GM12878 (cell line): ENCODE results near the gene AGAP4. TPM values are rescaled to one million over a fixed set of nuclear protein-coding genes. Genes with fewer than 3 reads are reported as not detected.

Source experiments
- ATAC-seq: fragments of 200-7000 bp; cut with Tn5 transposase; 3 replicates; pipeline ENCODE4 v1.9.1; 2020; ENCODE audit warnings: mild to moderate bottlenecking, moderate library complexity
- BruUV-seq: library from RNA; stranded (reverse); fragments of 400-500 nt; replicated peaks from 2 replicates; lab custom pipeline; 2021; lab: Mats Ljungman, UMichigan
- CTCF ChIA-PET: fragments of 300-600 bp; sonication (Branson Sonifier 250); formaldehyde crosslinking; extraction: SDS; loops from one replicate; lab custom pipeline; 2021; ENCODE audit warnings: inconsistent platforms; lab: Yijun Ruan, JAX
- POLR2A ChIA-PET: fragments of 350-600 bp; formaldehyde crosslinking; extraction: SDS; loops from one replicate; lab custom pipeline; 2021; ENCODE audit warnings: inconsistent platforms; lab: Charles Lee
- RAD21 ChIA-PET: fragments of 300-600 bp; sonication (Branson Sonifier 250); formaldehyde crosslinking; loops from one replicate; lab custom pipeline; 2023; ENCODE audit warnings: antibody characterized with exemption; ENCODE audit not compliant: unreplicated experiment; lab: Charles Lee
- SMC1A ChIA-PET: fragments of 300-600 bp; sonication (Branson Sonifier 250); formaldehyde crosslinking; loops from one replicate; lab custom pipeline; 2023; ENCODE audit not compliant: unreplicated experiment, uncharacterized antibody; lab: Charles Lee
- DNase-seq: peaks from one replicate; pipeline ENCODE4 v3.0.0-alpha.2; 2011; ENCODE audit warnings: low read depth, low spot score
- FAIRE-seq: peaks from 3 replicates; lab custom pipeline; 2011; peaks lifted over from hg19 to GRCh38; lab: Jason Lieb, UNC
- H2AFZ ChIP-seq: 2 replicates; pipeline ENCODE4 v1.6.0; 2011; ENCODE audit warnings: low read depth, low read length, control low read depth; ENCODE audit not compliant: control insufficient read depth
- H3K27ac ChIP-seq: 2 replicates; pipeline ENCODE4 v1.5.1; 2011; ENCODE audit warnings: control low read depth; ENCODE audit not compliant: control insufficient read depth, insufficient read depth
- H3K27me3 ChIP-seq, 2 experiments: replicated peaks in 1 of 2; 2 replicates each; pipeline versions ENCODE4 v1.6.0 to v1.6.1; 2011; ENCODE audit warnings: low read length in 1 of 2; ENCODE audit not compliant: control insufficient read depth in 2 of 2, insufficient read depth in 2 of 2
- H3K36me3 ChIP-seq, 2 experiments: 2 replicates each; pipeline ENCODE4 v1.5.1; 2011; ENCODE audit warnings: low read length in 1 of 2; ENCODE audit not compliant: control insufficient read depth in 2 of 2, insufficient read depth in 2 of 2
- H3K4me1 ChIP-seq: 2 replicates; pipeline ENCODE4 v1.6.1; 2011; ENCODE audit warnings: mild to moderate bottlenecking, low read length, moderate library complexity, mixed read lengths; ENCODE audit not compliant: control insufficient read depth, insufficient read depth
- H3K4me2 ChIP-seq: 2 replicates; pipeline ENCODE4 v1.6.0; 2011; ENCODE audit warnings: control low read depth; ENCODE audit not compliant: control insufficient read depth, insufficient read depth
- H3K4me3 ChIP-seq: fragments of 200-600 bp; sonication (generic); 2 replicates; pipeline ENCODE4 v1.5.1; 2016
- H3K79me2 ChIP-seq: 2 replicates; pipeline ENCODE4 v1.6.0; 2011; ENCODE audit warnings: low read length; ENCODE audit not compliant: control insufficient read depth, insufficient read depth
- H3K9ac ChIP-seq: 2 replicates; pipeline ENCODE4 v1.8.0; 2011; ENCODE audit warnings: low read length, control low read depth, mixed read lengths; ENCODE audit not compliant: control insufficient read depth, insufficient read depth
- H3K9me3 ChIP-seq: replicated peaks from 3 replicates; pipeline ENCODE4 v1.5.1; 2011; ENCODE audit warnings: mild to moderate bottlenecking, low read length; ENCODE audit not compliant: control insufficient read depth, insufficient read depth
- H4K20me1 ChIP-seq: 2 replicates; pipeline ENCODE4 v1.6.0; 2011; ENCODE audit not compliant: control insufficient read depth, insufficient read depth
- BRCA1 ChIP-seq: IDR thresholded peaks from 2 replicates; pipeline ENCODE4 v1.6.1; 2011; ENCODE audit warnings: low read depth, low read length, improper control_type of control experiment
- CHD2 ChIP-seq: IDR thresholded peaks from 2 replicates; pipeline ENCODE4 v1.6.1; 2011; ENCODE audit warnings: low read depth, low read length, improper control_type of control experiment, borderline replicate concordance
- CUX1 ChIP-seq: IDR thresholded peaks from 2 replicates; pipeline ENCODE4 v1.6.1; 2012; ENCODE audit warnings: improper control_type of control experiment, low read depth, low read length; ENCODE audit not compliant: insufficient replicate concordance
- FOS ChIP-seq: IDR thresholded peaks from 3 replicates; pipeline ENCODE4 v1.6.1; 2011; ENCODE audit warnings: borderline replicate concordance; ENCODE audit not compliant: insufficient read length; ENCODE audit errors: extremely low read depth
- IRF5 ChIP-seq: fragments of 450-650 bp; IDR thresholded peaks from 2 replicates; pipeline ENCODE4 v1.6.1; 2017; ENCODE audit warnings: borderline replicate concordance
- NRF1 ChIP-seq: conservative IDR thresholded peaks from 2 replicates; pipeline ENCODE4 v1.6.1; 2011; ENCODE audit warnings: mild to moderate bottlenecking, low read depth, low read length, improper control_type of control experiment
- PML ChIP-seq: IDR thresholded peaks from 2 replicates; pipeline ENCODE4 v1.6.1; 2012; ENCODE audit warnings: low read length, inconsistent platforms
- RCOR1 ChIP-seq: conservative IDR thresholded peaks from 2 replicates; pipeline ENCODE4 v1.6.1; 2012; ENCODE audit warnings: low read depth, low read length, improper control_type of control experiment
- REST ChIP-seq: IDR thresholded peaks from 2 replicates; pipeline ENCODE4 v1.6.1; 2012; ENCODE audit warnings: mild to moderate bottlenecking, low read depth, low read length
- SMARCA5 ChIP-seq: fragments of 450-650 bp; IDR thresholded peaks from 2 replicates; pipeline ENCODE4 v1.6.1; 2017; ENCODE audit warnings: mild to moderate bottlenecking
- ZBTB33 ChIP-seq: fragments of 450-650 bp; IDR thresholded peaks from 2 replicates; pipeline ENCODE4 v1.6.1; 2017; ENCODE audit warnings: mild to moderate bottlenecking
- WGBS: methylation state at CpG from one replicate; pipeline ENCODE4 v1.1.6; 2016; ENCODE audit warnings: low lambda C conversion rate; ENCODE audit not compliant: insufficient replicate concordance, insufficient coverage; ENCODE audit errors: missing lambda C conversion rate; 5-methylcytosine and 5-hydroxymethylcytosine counted together
- in situ Hi-C: fragments of 300-500 bp; cut with MboI; formaldehyde crosslinking; loops from 9 replicates; pipeline ENCODE4 v1.14.3; 2018; ENCODE audit warnings: mixed read lengths
- intact Hi-C: fragments of 100-400 bp; cut with micrococcal nuclease; formaldehyde crosslinking; loops from one replicate; pipeline ENCODE4 v1.14.2; 2022; ENCODE audit not compliant: unreplicated experiment
- polyA plus RNA-seq, 11 experiments: library from polyadenylated mRNA; depleted of rRNA in 4 of 11; unstranded in 6 of 11; stranded (reverse) in 5 of 11; fragments of >200 nt; fragmentation: Nextera tagmentation in 4 of 11; fragmentation: Illumina TruSeq in 1 of 11; extraction: Ambion mirVana in 4 of 11; extraction: Trizol in 1 of 11; gene quantifications; 1 replicate in 1 of 11; 2 replicates in 10 of 11; pipeline versions ENCODE4 v1.2.1 to v1.2.3, GENCODE V29; 2011 to 2016; ENCODE audit warnings: inconsistent platforms in 2 of 11, missing spikeins in 2 of 11, low read depth in 1 of 11
- total RNA-seq, 4 experiments: library from RNA; depleted of rRNA in 3 of 4; stranded (reverse); fragments of >200 nt in 3 of 4; fragmentation: Illumina TruSeq in 1 of 4; extraction: Trizol in 1 of 4; gene quantifications; 2 replicates each; pipeline versions ENCODE4 v1.2.1 to v1.2.3, GENCODE V29; 2013 to 2021

Gene AGAP4
- total and polyA plus RNA-seq, 10 of the 15 experiments (the other 5 are each of a cell fraction or from before 2014, with no cell fraction given), result 1.2 to 16.2 (median 8.9) TPM

- no peak for TF ChIP-seq IRF5
- TF ChIP-seq, all 136 proteins: peak for 0
Observed at GRCh38 chr10:45819552-45819951, 27.7 kb downstream of the AGAP4 start (continued).

- intact Hi-C loops, result no loop called here
- no TSS peak for BruUV-seq
- TF ChIP-seq CHD2 (no peak), SMARCA5 (no peak), FOS (no peak), ZBTB33 (no peak), RCOR1 (no peak), CUX1 (no peak), NRF1 (no peak), REST (no peak), BRCA1 (no peak), PML (no peak)
Observed at GRCh38 chr10:45817912-45818311, 29.4 kb downstream of the AGAP4 start.

More at GRCh38 chr10:45817912-45818311, 29.4 kb downstream of the AGAP4 start:
- ATAC-seq (no peak), DNase-seq (no peak), FAIRE-seq (no peak)
- no peaks in the 10 kb centered on the region for H3K4me1 ChIP-seq
- CTCF ChIA-PET, result no interaction called here
- SMC1A ChIA-PET, result no interaction called here
- H3K4me3 ChIP-seq, result no peak overlapping the region
- RAD21 ChIA-PET, result no interaction called here
- in situ Hi-C loops, result no loop called here
- no peaks in the 10 kb centered on the region for H3K9me3 ChIP-seq
- no peaks in the 10 kb centered on the region for H3K79me2 ChIP-seq
- H3K27me3 ChIP-seq, result no peaks in the 10 kb centered on the region
- POLR2A ChIA-PET, result no interaction called here
- no peak overlapping the region for H3K4me2 ChIP-seq
- no peak overlapping the region for H3K9ac ChIP-seq
- no peak overlapping the region for H3K27ac ChIP-seq
- no peaks in the 10 kb centered on the region for H3K36me3 ChIP-seq
- 67% methylated on average over 3 of the region's 3 CpGs for WGBS
- no peak overlapping the region for H2AFZ ChIP-seq
- H4K20me1 ChIP-seq, result no peaks in the 10 kb centered on the region
